Measurements from ENCODE around the gene EML3.

The EML3 gene

DNA sequence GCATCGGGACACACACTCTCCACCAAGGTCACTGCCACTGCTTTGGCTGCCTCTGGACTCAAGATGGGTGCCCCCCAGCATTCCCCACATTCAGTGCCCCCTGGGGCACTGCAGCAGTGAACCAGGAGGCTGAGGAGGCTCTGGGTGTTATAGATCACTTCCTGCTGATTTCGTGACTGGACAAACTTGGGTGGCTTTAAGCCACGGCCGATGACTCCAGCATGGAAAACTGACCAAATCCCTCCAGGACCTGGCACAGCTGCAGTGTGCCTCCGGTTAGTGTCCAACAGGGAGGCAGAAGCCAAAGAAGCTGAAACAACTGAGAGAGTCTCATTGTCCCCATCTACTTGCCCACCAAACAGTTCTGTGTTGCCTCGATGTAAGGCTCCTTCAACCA is 35.0 kb upstream of the EML3 start:
- no peaks in the 10 kb centered on the region for H3K9me3 ChIP-seq (ENCODE audit: control insufficient read depth, insufficient read depth, low read length)
- H3K27ac ChIP-seq (ENCODE audit: low read length), result no peak overlapping the region
- no peaks in the 10 kb centered on the region for H3K27me3 ChIP-seq (ENCODE audit: control insufficient read depth, insufficient read depth, low read length)
- no peaks in the 10 kb centered on the region for H3K4me1 ChIP-seq (ENCODE audit: control insufficient read depth, insufficient read depth, low read length)
- H3K4me3 ChIP-seq (ENCODE audit: low read length), result no peak overlapping the region
- no CpG with 5 or more reads among the region's 6 CpGs for WGBS (ENCODE audit: insufficient coverage, insufficient read length)
- H3K36me3 ChIP-seq (ENCODE audit: control insufficient read depth, insufficient read depth, low read length), result peaks cover 15% of the 10 kb centered on the region
- no peak for DNase-seq (ENCODE audit: low read depth, low spot score)

DNA sequence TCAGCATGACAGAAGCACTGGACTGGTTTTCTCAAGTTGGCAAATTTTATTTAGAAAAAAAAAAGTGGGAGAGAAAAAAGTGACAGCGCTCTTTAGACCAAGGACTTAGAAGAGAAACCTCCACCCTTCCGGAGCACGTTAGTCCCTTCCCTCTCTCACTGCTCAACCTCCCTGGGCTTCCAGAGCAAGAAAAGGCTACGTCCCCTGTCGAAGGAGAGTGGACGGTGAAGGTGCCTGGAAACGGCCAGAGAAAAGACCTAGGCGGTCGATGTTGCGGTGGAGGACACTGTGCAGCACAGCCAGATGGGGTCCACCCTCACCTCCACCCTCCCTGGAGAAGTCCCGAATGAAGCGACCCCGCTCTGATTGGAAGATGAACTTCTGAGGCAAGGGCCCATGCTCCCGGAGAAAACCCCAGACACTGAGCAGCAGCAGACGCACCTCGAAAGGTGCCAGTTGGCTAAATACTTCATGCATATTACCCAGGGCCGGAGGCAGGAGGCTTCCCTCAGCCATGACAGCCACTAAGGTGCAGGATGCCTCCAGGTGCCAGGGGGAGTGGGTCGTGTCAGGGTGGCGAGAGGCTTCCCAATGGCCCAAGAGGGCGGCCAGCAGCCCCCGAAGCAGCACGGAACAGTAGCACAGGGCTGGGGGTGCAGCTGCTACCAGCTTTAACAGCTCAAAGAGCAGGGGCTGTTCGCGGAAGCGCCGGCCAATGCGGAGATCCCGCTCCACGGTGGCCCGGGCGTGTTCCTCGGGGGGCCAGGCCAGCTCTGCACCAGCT is 34.4 kb upstream of the EML3 start:
- no CpG with 5 or more reads among the region's 32 CpGs for WGBS (ENCODE audit: insufficient coverage, insufficient read length)
- Histone ChIP-seq H3K36me3 (ENCODE audit: control insufficient read depth, insufficient read depth, low read length) (peaks cover 15% of the 10 kb centered on the region), H3K9me3 (ENCODE audit: control insufficient read depth, insufficient read depth, low read length) (no peaks in the 10 kb centered on the region), H3K4me3 (ENCODE audit: low read length) (no peak overlapping the region), H3K27me3 (ENCODE audit: control insufficient read depth, insufficient read depth, low read length) (no peaks in the 10 kb centered on the region), H3K4me1 (ENCODE audit: control insufficient read depth, insufficient read depth, low read length) (no peaks in the 10 kb centered on the region), H3K27ac (ENCODE audit: low read length) (no peak overlapping the region)
- no peak for DNase-seq (ENCODE audit: low read depth, low spot score)

DNA sequence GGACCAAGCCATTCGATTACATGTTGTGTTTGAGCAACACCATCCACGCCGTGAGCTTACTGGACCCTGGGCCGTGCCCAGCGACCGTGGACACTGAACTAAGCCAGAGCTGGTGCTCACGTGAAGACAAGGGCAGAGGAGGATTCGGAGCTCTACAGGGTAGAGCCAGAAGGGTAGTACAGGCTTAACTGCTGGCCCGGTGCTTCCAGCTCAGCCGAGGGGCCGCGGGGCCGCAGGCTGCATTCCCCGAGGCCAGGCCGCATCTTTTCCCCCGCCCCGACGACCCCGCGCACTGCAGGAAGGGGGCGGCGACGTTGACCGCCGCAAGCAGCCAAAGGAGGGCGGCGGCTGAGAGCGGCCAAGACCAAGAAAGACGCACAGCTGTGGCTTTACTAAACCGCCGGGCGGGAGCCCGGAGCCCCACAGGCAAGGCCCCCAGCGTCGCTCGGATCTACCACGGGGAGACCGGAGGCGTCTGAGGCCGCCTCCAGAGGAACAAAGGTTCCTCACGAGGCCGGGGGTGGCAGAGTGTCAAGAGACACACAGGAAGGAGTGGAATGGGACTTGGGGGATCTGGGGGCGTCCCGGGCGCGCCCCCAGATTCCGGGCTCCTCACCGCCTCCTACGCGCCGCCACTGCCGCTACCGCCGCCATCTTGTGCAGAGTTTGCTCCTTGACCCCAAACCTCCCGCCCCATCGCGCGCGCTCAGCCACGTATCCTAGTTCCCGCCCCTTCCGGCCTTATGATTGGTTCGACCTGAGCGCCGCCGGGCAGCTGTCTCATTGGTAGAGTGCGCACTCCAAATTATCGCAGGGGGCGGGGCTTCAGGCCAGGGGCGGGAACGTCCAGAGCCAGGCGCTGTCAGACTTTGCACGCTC is 33.6 kb upstream of the EML3 start, which contains the start of gene GANAB:
GANAB (minus strand) TSS at position 668 of the 879 bp plus-strand sequence; CDS start at position 654, 14 bp downstream.
- peak within 1 kb of the TSS; percentile 75 for H3K4me3 ChIP-seq (ENCODE audit: low read length)
- WGBS (ENCODE audit: insufficient coverage, insufficient read length), result no CpG with 5 or more reads among the region's 73 CpGs
- no peaks in the 10 kb centered on the region for H3K9me3 ChIP-seq (ENCODE audit: control insufficient read depth, insufficient read depth, low read length)
- DNase-seq (ENCODE audit: low read depth, low spot score), result peak; percentile 87
- H3K4me1 ChIP-seq (ENCODE audit: control insufficient read depth, insufficient read depth, low read length), result no peaks in the 10 kb centered on the region
- no peaks in the 10 kb centered on the region for H3K27me3 ChIP-seq (ENCODE audit: control insufficient read depth, insufficient read depth, low read length)
- no peak within 1 kb of the TSS for H3K27ac ChIP-seq (ENCODE audit: low read length)
- peaks cover 15% of the 10 kb centered on the region for H3K36me3 ChIP-seq (ENCODE audit: control insufficient read depth, insufficient read depth, low read length)

DNA sequence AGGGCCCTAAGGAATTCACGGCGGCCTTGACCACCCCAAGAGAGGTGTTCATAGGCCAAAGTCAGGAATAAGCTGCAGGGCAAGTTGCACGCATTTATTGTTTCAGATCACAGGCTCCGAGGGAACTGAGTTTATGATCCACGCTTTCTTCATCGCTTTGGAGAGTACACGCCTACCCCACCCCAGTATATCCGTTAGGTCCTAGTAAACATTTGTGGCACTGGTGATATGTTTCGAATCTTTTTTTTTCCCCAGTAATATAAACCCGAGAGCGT is 33.0 kb upstream of the EML3 start:
- Histone ChIP-seq H3K9me3 (ENCODE audit: control insufficient read depth, insufficient read depth, low read length) (no peaks in the 10 kb centered on the region), H3K36me3 (ENCODE audit: control insufficient read depth, insufficient read depth, low read length) (peaks cover 15% of the 10 kb centered on the region), H3K4me1 (ENCODE audit: control insufficient read depth, insufficient read depth, low read length) (no peaks in the 10 kb centered on the region), H3K27ac (ENCODE audit: low read length) (no peak overlapping the region), H3K4me3 (ENCODE audit: low read length) (peak overlapping the region; percentile 75), H3K27me3 (ENCODE audit: control insufficient read depth, insufficient read depth, low read length) (no peaks in the 10 kb centered on the region)
- DNase-seq (ENCODE audit: low read depth, low spot score), result no peak
- no CpG with 5 or more reads among the region's 11 CpGs for WGBS (ENCODE audit: insufficient coverage, insufficient read length)

DNA sequence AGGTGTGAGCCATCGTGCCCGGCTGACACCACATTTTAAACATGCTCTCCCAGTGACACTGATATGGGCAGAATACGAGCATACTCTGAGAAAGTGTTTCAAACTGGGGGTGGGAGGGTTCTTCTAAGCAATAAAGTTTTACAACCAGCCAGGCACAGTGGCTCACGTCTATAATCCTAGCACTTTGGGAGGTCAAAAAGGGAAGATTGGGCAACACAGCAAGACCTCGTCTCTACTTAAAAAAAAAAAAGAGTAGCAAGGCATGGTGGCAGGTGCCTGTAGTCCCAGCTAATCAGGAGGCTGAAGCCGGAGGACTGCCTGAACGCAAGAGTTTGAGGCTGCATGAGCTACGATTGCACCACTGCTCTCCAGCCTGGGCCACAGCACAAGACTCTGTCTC is 31.6 kb upstream of the EML3 start:
- WGBS (ENCODE audit: insufficient coverage, insufficient read length), result no CpG with 5 or more reads among the region's 8 CpGs
- Histone ChIP-seq H3K4me1 (ENCODE audit: control insufficient read depth, insufficient read depth, low read length) (no peaks in the 10 kb centered on the region), H3K4me3 (ENCODE audit: low read length) (no peak overlapping the region), H3K9me3 (ENCODE audit: control insufficient read depth, insufficient read depth, low read length) (no peaks in the 10 kb centered on the region), H3K27ac (ENCODE audit: low read length) (no peak overlapping the region), H3K27me3 (ENCODE audit: control insufficient read depth, insufficient read depth, low read length) (no peaks in the 10 kb centered on the region), H3K36me3 (ENCODE audit: control insufficient read depth, insufficient read depth, low read length) (peaks cover 10% of the 10 kb centered on the region)
- no peak for DNase-seq (ENCODE audit: low read depth, low spot score)

DNA sequence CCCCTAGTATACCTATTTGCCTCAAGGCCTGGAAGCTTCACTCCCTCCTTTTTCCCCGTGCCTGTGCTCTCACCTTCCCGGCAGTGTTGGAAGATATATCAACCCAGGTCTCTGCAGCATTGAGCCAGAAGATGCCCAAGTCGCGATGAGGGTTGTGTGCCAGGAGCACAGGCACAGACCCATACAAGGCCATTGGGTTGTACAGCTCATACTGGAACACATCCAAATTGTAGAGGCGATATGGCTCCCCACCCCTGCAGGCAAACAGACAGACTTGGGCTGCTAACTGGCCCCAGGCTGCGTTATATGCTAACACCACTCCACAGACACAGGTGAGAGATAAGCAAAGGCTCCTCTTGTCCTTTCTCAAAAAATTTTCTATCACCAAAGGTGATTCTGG is 19.9 kb upstream of the EML3 start:
- Histone ChIP-seq H3K27me3 (ENCODE audit: control insufficient read depth, insufficient read depth, low read length) (no peaks in the 10 kb centered on the region), H3K36me3 (ENCODE audit: control insufficient read depth, insufficient read depth, low read length) (peaks cover 60% of the 10 kb centered on the region), H3K4me1 (ENCODE audit: control insufficient read depth, insufficient read depth, low read length) (no peaks in the 10 kb centered on the region), H3K9me3 (ENCODE audit: control insufficient read depth, insufficient read depth, low read length) (no peaks in the 10 kb centered on the region), H3K27ac (ENCODE audit: low read length) (no peak overlapping the region), H3K4me3 (ENCODE audit: low read length) (no peak overlapping the region)
- WGBS (ENCODE audit: insufficient coverage, insufficient read length), result no CpG with 5 or more reads among the region's 6 CpGs
- no peak for DNase-seq (ENCODE audit: low read depth, low spot score)

DNA sequence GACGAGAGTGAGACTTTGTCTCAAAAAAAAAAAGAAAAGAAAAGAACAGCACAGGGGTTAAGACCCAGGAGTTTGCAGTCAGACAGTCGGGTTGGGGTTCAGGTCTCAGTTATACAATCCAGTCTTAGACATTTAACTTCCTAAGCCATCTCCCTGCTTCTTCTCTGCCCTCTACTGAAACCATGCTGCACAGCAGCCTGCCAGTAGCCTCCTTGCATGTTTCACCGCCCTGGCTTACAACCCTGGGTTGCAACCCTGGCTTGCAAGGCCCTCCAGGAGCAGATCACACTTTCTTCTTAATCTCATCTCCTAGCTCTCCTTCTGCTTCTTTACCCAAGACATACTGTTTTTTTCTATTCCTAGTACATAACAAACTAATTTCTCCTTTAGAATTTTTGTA is 15.1 kb upstream of the EML3 start:
- Histone ChIP-seq H3K4me1 (ENCODE audit: control insufficient read depth, insufficient read depth, low read length) (no peaks in the 10 kb centered on the region), H3K4me3 (ENCODE audit: low read length) (no peak overlapping the region), H3K27ac (ENCODE audit: low read length) (no peak overlapping the region), H3K36me3 (ENCODE audit: control insufficient read depth, insufficient read depth, low read length) (peaks cover 54% of the 10 kb centered on the region), H3K9me3 (ENCODE audit: control insufficient read depth, insufficient read depth, low read length) (no peaks in the 10 kb centered on the region), H3K27me3 (ENCODE audit: control insufficient read depth, insufficient read depth, low read length) (no peaks in the 10 kb centered on the region)
- no CpG with 5 or more reads among the region's 3 CpGs for WGBS (ENCODE audit: insufficient coverage, insufficient read length)
- no peak for DNase-seq (ENCODE audit: low read depth, low spot score)

DNA sequence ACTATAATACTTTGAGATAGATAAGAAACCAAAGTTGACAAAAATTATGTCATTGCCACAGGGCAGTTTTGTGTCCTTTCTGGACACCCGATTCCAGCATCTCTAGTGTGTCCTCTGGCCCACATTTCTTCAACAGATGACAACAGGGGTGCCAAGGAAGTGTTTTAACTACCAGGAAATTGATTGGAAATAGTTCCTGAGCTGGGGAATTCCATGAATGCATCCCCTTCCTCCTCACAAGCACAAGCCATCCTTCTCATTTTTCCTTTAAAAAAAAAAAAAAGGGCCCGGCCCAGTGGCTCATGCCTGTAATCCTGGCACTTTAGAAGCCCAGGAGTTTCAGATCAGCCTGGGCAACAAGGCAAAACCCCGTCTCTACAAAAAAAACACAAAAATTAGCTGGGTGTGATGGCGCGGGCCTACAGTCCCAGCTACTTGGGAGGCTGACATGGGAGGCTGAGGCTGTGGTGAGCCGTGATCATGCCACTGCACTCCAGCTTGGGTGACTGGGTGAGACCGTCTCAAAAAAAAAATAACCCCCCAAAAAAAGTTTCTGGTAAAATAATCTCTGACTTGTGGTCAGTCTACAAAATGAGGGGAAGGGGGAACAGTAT is 10.0 kb upstream of the EML3 start:
- Histone ChIP-seq H3K9me3 (ENCODE audit: control insufficient read depth, insufficient read depth, low read length) (no peaks in the 10 kb centered on the region), H3K4me1 (ENCODE audit: control insufficient read depth, insufficient read depth, low read length) (no peaks in the 10 kb centered on the region; the same call in 1 of the 2 replicates), H3K27ac (ENCODE audit: low read length) (no peak overlapping the region), H3K27me3 (ENCODE audit: control insufficient read depth, insufficient read depth, low read length) (no peaks in the 10 kb centered on the region), H3K4me3 (ENCODE audit: low read length) (no peak overlapping the region; the same call in 1 of the 2 replicates), H3K36me3 (ENCODE audit: control insufficient read depth, insufficient read depth, low read length) (peaks cover 21% of the 10 kb centered on the region)
- DNase-seq (ENCODE audit: low read depth, low spot score), result no peak
- WGBS (ENCODE audit: insufficient coverage, insufficient read length), result no CpG with 5 or more reads among the region's 7 CpGs

DNA sequence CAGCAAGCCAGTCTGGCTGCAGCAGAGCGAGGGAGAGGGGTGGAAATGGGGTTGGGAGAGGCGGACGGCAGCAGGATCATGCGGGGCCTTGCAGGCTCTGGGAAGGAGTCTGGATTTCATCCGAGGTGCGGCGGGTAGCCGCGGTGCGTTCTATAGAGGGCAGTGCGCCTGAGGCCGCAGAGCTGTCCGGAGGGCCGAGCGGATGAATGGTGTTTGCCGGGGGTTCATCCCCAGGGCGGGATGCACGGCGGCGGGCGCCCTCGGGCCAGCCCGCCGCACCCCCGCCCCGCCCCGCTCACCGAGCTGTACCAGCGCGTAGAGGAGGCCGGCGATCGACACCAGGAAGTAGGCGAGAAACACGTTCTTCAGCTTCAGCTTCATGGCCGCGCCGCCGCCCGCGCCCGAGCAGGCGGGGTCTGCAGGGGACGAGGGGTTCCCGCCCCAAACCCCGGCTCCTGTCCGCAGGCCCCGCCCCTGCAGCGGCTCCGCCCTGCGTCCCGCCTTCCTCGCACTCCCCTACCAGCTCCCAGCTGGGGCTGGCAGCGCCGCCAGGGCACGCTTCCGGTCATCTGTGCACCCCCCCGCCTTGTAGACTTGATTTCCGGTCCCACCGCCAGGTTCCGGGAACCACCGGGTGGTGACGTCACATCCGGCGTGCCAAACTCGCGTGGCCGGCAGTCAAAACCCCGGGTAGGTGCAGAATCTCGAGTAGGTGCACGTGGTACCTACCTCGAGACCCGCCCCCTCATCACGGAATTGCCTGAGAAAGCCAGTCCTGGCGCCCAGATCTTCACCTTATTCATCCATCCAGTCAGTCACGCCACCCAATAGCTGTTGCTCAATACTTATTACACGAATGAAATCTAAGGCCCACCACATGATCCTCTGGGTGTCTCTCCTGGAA is 9.2 kb upstream of the EML3 start, which contains the start of gene B3GAT3:
B3GAT3 (minus strand) TSS at position 420 of the 904 bp plus-strand sequence; CDS start at position 381, 39 bp downstream.
- Histone ChIP-seq H3K27me3 (ENCODE audit: control insufficient read depth, insufficient read depth, low read length) (no peaks in the 10 kb centered on the region), H3K4me3 (ENCODE audit: low read length) (peak within 1 kb of the TSS; percentile 81), H3K36me3 (ENCODE audit: control insufficient read depth, insufficient read depth, low read length) (peaks cover 17% of the 10 kb centered on the region), H3K4me1 (ENCODE audit: control insufficient read depth, insufficient read depth, low read length) (no peaks in the 10 kb centered on the region; the same call in 1 of the 2 replicates), H3K27ac (ENCODE audit: low read length) (no peak within 1 kb of the TSS), H3K9me3 (ENCODE audit: control insufficient read depth, insufficient read depth, low read length) (no peaks in the 10 kb centered on the region)
- peak; percentile 97 for DNase-seq (ENCODE audit: low read depth, low spot score)
- no CpG with 5 or more reads among the region's 77 CpGs for WGBS (ENCODE audit: insufficient coverage, insufficient read length)

Data from iPS DF 6.9 (cell line).